ENCODE measurements around the gene FOXN4. TPM values are rescaled to one million over a fixed set of nuclear protein-coding genes. Genes with fewer than 3 reads are reported as not detected.

FOXN4 gene
- total and polyA plus RNA-seq, 3 experiments from 2014 or later = not detected

DNA sequence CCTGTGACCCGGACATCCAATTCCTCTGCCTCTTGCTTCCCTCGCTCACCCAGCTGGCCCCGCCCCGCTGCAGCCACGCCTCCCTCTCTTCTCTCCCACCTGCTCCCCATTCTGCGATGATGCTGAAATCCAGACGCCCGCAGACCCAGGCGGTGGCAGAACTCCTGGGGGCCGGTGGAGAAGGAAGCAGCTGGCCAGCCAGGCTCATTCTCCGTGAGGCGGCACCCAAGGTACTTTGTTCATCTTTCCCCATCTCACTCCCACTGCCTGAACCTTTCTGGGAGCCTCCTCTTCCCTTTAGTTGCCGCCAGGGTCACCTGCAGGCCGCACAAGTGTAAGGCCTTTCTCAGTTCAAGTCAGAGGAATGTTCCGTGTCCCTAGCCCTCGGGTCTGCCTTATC lies 35.7 kb downstream of the FOXN4 start:
- Mint-ChIP-seq H3K27ac (no peak overlapping the region), H3K36me3 (no peaks in the 10 kb centered on the region), H3K9me3 (peaks cover 0 to 7% (median 0%) of the 10 kb centered on the region in 5 donors), H3K4me1 (no peaks in the 10 kb centered on the region), H3K27me3 (peaks cover 19 to 20% of the 10 kb centered on the region in 2 donors), H3K4me3 (no peak overlapping the region)
- Histone ChIP-seq H3K4me1 (ENCODE audit: insufficient read depth, low read length) (no peaks in the 10 kb centered on the region), H3K4me3 (ENCODE audit: low read length) (no peak overlapping the region), H3K9me3 (ENCODE audit: low read length) (no peaks in the 10 kb centered on the region), H3K27ac (ENCODE audit: low read depth, low read length) (no peak overlapping the region), H3K36me3 (ENCODE audit: insufficient read depth, low read length) (no peaks in the 10 kb centered on the region), H3K27me3 (ENCODE audit: insufficient read depth, low read length, poor library complexity, severe bottlenecking) (no peaks in the 10 kb centered on the region)
- peak in 1 of 5 donors; percentile 18 for DNase-seq
- POLR2A ChIA-PET = no interaction called here
- CTCF ChIA-PET = no interaction called here

- Histone ChIP-seq H3K27me3 (ENCODE audit: insufficient read depth, low read length, poor library complexity, severe bottlenecking) (no peaks in the 10 kb centered on the region), H3K36me3 (ENCODE audit: insufficient read depth, low read length) (no peaks in the 10 kb centered on the region), H3K4me1 (ENCODE audit: insufficient read depth, low read length) (no peaks in the 10 kb centered on the region), H3K27ac (ENCODE audit: low read depth, low read length) (no peak overlapping the region), H3K4me3 (ENCODE audit: low read length) (no peak overlapping the region), H3K9me3 (ENCODE audit: low read length) (no peaks in the 10 kb centered on the region)
- H3K27ac Mint-ChIP-seq = no peak overlapping the region
- peaks cover 0 to 7% (median 0%) of the 10 kb centered on the region in 5 donors for H3K9me3 Mint-ChIP-seq
- peaks cover 19 to 20% of the 10 kb centered on the region in 2 donors for H3K27me3 Mint-ChIP-seq
- H3K4me1 Mint-ChIP-seq = no peaks in the 10 kb centered on the region
- ChIA-PET CTCF (no interaction called here), POLR2A (no interaction called here)
- DNase-seq = peak in 1 of 5 donors; percentile 16
- H3K4me3 Mint-ChIP-seq = no peak overlapping the region
- H3K36me3 Mint-ChIP-seq = peaks cover 0 to 11% (median 0%) of the 10 kb centered on the region in 3 donors
Observed at GRCh38 chr12:109271418-109271817, 37.7 kb downstream of the FOXN4 start.

DNA sequence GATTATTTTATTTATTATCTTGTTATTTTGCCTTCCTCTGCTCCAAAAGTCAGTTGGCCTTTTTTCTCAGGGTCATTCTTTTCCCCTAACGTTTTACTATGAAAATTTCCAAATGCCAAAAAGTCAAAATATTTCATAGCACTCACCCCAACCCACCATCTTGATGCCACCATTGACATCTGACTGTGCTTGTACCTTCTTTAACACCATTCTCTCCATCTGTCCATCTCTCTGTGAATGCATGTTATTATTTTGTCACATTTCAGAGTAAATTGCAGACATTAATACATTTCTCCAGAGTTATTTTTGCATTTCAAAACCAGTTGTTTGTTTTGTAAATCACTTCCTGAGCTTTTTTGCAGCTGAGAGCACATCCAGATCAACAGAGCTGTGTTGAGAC lies 38.6 kb downstream of the FOXN4 start:
- Mint-ChIP-seq H3K27ac (no peak overlapping the region), H3K4me3 (no peak overlapping the region), H3K27me3 (peaks cover 17 to 19% of the 10 kb centered on the region in 2 donors), H3K4me1 (no peaks in the 10 kb centered on the region), H3K36me3 (peaks cover 0 to 20% (median 0%) of the 10 kb centered on the region in 3 donors), H3K9me3 (peaks cover 0 to 7% (median 0%) of the 10 kb centered on the region in 5 donors)
- POLR2A ChIA-PET = no interaction called here
- Histone ChIP-seq H3K4me3 (ENCODE audit: low read length) (no peak overlapping the region), H3K27ac (ENCODE audit: low read depth, low read length) (no peak overlapping the region), H3K36me3 (ENCODE audit: insufficient read depth, low read length) (no peaks in the 10 kb centered on the region), H3K27me3 (ENCODE audit: insufficient read depth, low read length, poor library complexity, severe bottlenecking) (no peaks in the 10 kb centered on the region), H3K9me3 (ENCODE audit: low read length) (no peaks in the 10 kb centered on the region), H3K4me1 (ENCODE audit: insufficient read depth, low read length) (no peaks in the 10 kb centered on the region)
- CTCF ChIA-PET = no interaction called here
- no peak for DNase-seq

- peaks cover 10 to 17% of the 10 kb centered on the region in 2 donors for H3K27me3 Mint-ChIP-seq
- CTCF ChIA-PET = no interaction called here
- Histone ChIP-seq H3K36me3 (ENCODE audit: insufficient read depth, low read length) (no peaks in the 10 kb centered on the region), H3K27ac (ENCODE audit: low read depth, low read length) (no peak overlapping the region), H3K27me3 (ENCODE audit: insufficient read depth, low read length, poor library complexity, severe bottlenecking) (no peaks in the 10 kb centered on the region), H3K4me3 (ENCODE audit: low read length) (no peak overlapping the region), H3K9me3 (ENCODE audit: low read length) (no peaks in the 10 kb centered on the region), H3K4me1 (ENCODE audit: insufficient read depth, low read length) (no peaks in the 10 kb centered on the region)
- H3K4me3 Mint-ChIP-seq = no peak overlapping the region
- H3K27ac Mint-ChIP-seq = no peak overlapping the region
- DNase-seq = no peak
- H3K36me3 Mint-ChIP-seq = peaks cover 0 to 28% (median 0%) of the 10 kb centered on the region in 3 donors
- H3K9me3 Mint-ChIP-seq = peaks cover 0 to 7% (median 0%) of the 10 kb centered on the region in 5 donors
- H3K4me1 Mint-ChIP-seq = no peaks in the 10 kb centered on the region
- POLR2A ChIA-PET = no interaction called here
Observed at GRCh38 chr12:109269428-109269827, 39.7 kb downstream of the FOXN4 start.

- Histone ChIP-seq H3K36me3 (ENCODE audit: insufficient read depth, low read length) (no peaks in the 10 kb centered on the region), H3K4me3 (ENCODE audit: low read length) (no peak overlapping the region), H3K27ac (ENCODE audit: low read depth, low read length) (no peak overlapping the region), H3K27me3 (ENCODE audit: insufficient read depth, low read length, poor library complexity, severe bottlenecking) (no peaks in the 10 kb centered on the region), H3K9me3 (ENCODE audit: low read length) (no peaks in the 10 kb centered on the region), H3K4me1 (ENCODE audit: insufficient read depth, low read length) (no peaks in the 10 kb centered on the region)
- H3K36me3 Mint-ChIP-seq = peaks cover 0 to 32% (median 0%) of the 10 kb centered on the region in 3 donors
- peaks cover 0 to 7% (median 0%) of the 10 kb centered on the region in 5 donors for H3K9me3 Mint-ChIP-seq
- no peak overlapping the region for H3K4me3 Mint-ChIP-seq
- ChIA-PET POLR2A (no interaction called here), CTCF (no interaction called here)
- H3K27me3 Mint-ChIP-seq = peaks cover 10 to 17% of the 10 kb centered on the region in 2 donors
- H3K4me1 Mint-ChIP-seq = no peaks in the 10 kb centered on the region
- H3K27ac Mint-ChIP-seq = no peak overlapping the region
- no peak for DNase-seq
Observed at GRCh38 chr12:109268896-109269295, 40.2 kb downstream of the FOXN4 start.

DNA sequence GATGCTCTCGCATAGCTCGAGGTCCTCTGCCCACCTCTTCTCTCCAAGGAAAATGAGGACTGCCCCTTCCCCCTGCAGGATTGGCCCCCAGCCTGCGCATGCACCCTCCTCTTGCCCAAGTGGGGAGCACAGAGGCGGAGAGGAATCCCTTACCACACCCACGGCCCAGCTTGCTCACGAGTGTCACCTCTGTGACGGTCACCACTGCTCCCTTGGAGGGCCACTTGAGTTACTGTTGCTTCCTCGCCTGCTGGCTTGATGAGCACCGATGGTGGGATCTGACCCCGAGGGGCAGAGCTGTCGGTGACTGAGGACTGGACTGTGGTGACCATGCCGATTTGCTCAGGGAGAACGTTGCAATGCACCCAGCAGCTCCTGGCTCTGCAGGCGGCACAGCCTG lies 41.7 kb downstream of the FOXN4 start:
- no peak for DNase-seq
- H3K4me3 Mint-ChIP-seq = no peak overlapping the region
- no peak overlapping the region for H3K27ac Mint-ChIP-seq
- Histone ChIP-seq H3K9me3 (ENCODE audit: low read length) (no peaks in the 10 kb centered on the region), H3K4me1 (ENCODE audit: insufficient read depth, low read length) (no peaks in the 10 kb centered on the region), H3K27ac (ENCODE audit: low read depth, low read length) (no peak overlapping the region), H3K27me3 (ENCODE audit: insufficient read depth, low read length, poor library complexity, severe bottlenecking) (no peaks in the 10 kb centered on the region), H3K4me3 (ENCODE audit: low read length) (no peak overlapping the region), H3K36me3 (ENCODE audit: insufficient read depth, low read length) (no peaks in the 10 kb centered on the region)
- H3K27me3 Mint-ChIP-seq = peaks cover under 1 to 6% of the 10 kb centered on the region in 2 donors
- POLR2A ChIA-PET = no interaction called here
- no peaks in the 10 kb centered on the region for H3K4me1 Mint-ChIP-seq
- peaks cover 3 to 40% (median 6%) of the 10 kb centered on the region in 3 donors for H3K36me3 Mint-ChIP-seq
- CTCF ChIA-PET = no interaction called here
- peaks cover 0 to 7% (median 0%) of the 10 kb centered on the region in 5 donors for H3K9me3 Mint-ChIP-seq

GRCh38 chr12:109266106-109266879 lies 42.8 kb downstream of the FOXN4 start:
- Mint-ChIP-seq H3K9me3 (peaks cover 0 to 7% (median 0%) of the 10 kb centered on the region in 5 donors), H3K27ac (no peak overlapping the region), H3K4me3 (no peak overlapping the region), H3K27me3 (peaks cover 0 to 4% of the 10 kb centered on the region in 2 donors), H3K36me3 (peaks cover 3 to 48% (median 11%) of the 10 kb centered on the region in 3 donors), H3K4me1 (no peaks in the 10 kb centered on the region)
- ChIA-PET CTCF (no interaction called here), POLR2A (no interaction called here)
- no peak overlapping the region for H3K4me3 ChIP-seq (ENCODE audit: low read length)
- DNase-seq = no peak
- no peak overlapping the region for H3K27ac ChIP-seq (ENCODE audit: low read depth, low read length)
- H3K36me3 ChIP-seq (ENCODE audit: insufficient read depth, low read length) = no peaks in the 10 kb centered on the region
- no peaks in the 10 kb centered on the region for H3K4me1 ChIP-seq (ENCODE audit: insufficient read depth, low read length)
- H3K27me3 ChIP-seq (ENCODE audit: insufficient read depth, low read length, poor library complexity, severe bottlenecking) = no peaks in the 10 kb centered on the region
- no peaks in the 10 kb centered on the region for H3K9me3 ChIP-seq (ENCODE audit: low read length)

- no peak for DNase-seq
- Histone ChIP-seq H3K9me3 (ENCODE audit: low read length) (no peaks in the 10 kb centered on the region), H3K27me3 (ENCODE audit: insufficient read depth, low read length, poor library complexity, severe bottlenecking) (no peaks in the 10 kb centered on the region), H3K4me1 (ENCODE audit: insufficient read depth, low read length) (no peaks in the 10 kb centered on the region), H3K36me3 (ENCODE audit: insufficient read depth, low read length) (no peaks in the 10 kb centered on the region), H3K4me3 (ENCODE audit: low read length) (no peak overlapping the region), H3K27ac (ENCODE audit: low read depth, low read length) (no peak overlapping the region)
- no peak overlapping the region for H3K4me3 Mint-ChIP-seq
- no peaks in the 10 kb centered on the region for H3K9me3 Mint-ChIP-seq
- H3K27ac Mint-ChIP-seq = no peak overlapping the region
- H3K36me3 Mint-ChIP-seq = peaks cover 5 to 59% (median 13%) of the 10 kb centered on the region in 3 donors
- no peaks in the 10 kb centered on the region for H3K4me1 Mint-ChIP-seq
- ChIA-PET CTCF (no interaction called here), POLR2A (no interaction called here)
- no peaks in the 10 kb centered on the region for H3K27me3 Mint-ChIP-seq
Observed at GRCh38 chr12:109264943-109265650, 44.0 kb downstream of the FOXN4 start.

All from CD8-positive, alpha-beta memory T cell (primary cell).